GM20000 (cell line): Measurements from ENCODE around the gene KSR2.

Source experiments
- DNase-seq: peaks from one replicate; pipeline ENCODE4 v3.0.0; 2012; ENCODE audit warnings: low spot score
- CTCF ChIP-seq: IDR thresholded peaks from 2 replicates; pipeline ENCODE4 v1.5.1; 2012; ENCODE audit warnings: mild to moderate bottlenecking, control low read depth; ENCODE audit errors: extremely low read depth, missing control alignments

The KSR2 gene

GRCh38 chr12:117845271-117845904 lies 123.4 kb downstream of the KSR2 start:
- DNase-seq: no peak

GRCh38 chr12:117844114-117844830 lies 124.5 kb downstream of the KSR2 start:
- TF ChIP-seq CTCF: no peak
- no peak for DNase-seq

More at GRCh38 chr12:117845271-117845904, 123.4 kb downstream of the KSR2 start:
- no peak for TF ChIP-seq CTCF

- no peak for TF ChIP-seq CTCF
- DNase-seq: no peak
These were observed 126.2 kb downstream of the KSR2 start for GRCh38 chr12:117842630-117843029.

- no peak for TF ChIP-seq CTCF
- DNase-seq: no peak
These were observed 126.6 kb downstream of the KSR2 start for GRCh38 chr12:117842220-117842619.

GRCh38 chr12:117837737-117838050 lies 131.1 kb downstream of the KSR2 start:
- DNase-seq: no peak
- TF ChIP-seq CTCF: no peak

GRCh38 chr12:117836999-117837736 lies 131.6 kb downstream of the KSR2 start:
- peak; percentile 71 for DNase-seq
- peak; percentile 99 for TF ChIP-seq CTCF

GRCh38 chr12:117836476-117836875 lies 132.3 kb downstream of the KSR2 start:
- no peak for TF ChIP-seq CTCF
- no peak for DNase-seq
